CD4-positive, alpha-beta T cell (primary cell): ENCODE data around the gene TCF19. TPM values are rescaled to one million over a fixed set of nuclear protein-coding genes. Genes with fewer than 3 reads are reported as not detected.

Experiments
- ATAC-seq: fragments of 200-7000 bp; cut with Tn5 transposase; one replicate; pipeline ENCODE4 v1.10.0; 2022; ENCODE audit warnings: mild to moderate bottlenecking; ENCODE audit not compliant: poor library complexity
- CTCF ChIA-PET: fragments of 350-600 bp; sonication (Branson Sonifier 250); formaldehyde crosslinking; loops from one replicate; lab custom pipeline; 2021; ENCODE audit warnings: antibody characterized with exemption, inconsistent platforms; lab: Charles Lee
- POLR2A ChIA-PET: fragments of 350-600 bp; sonication (Branson Sonifier 250); formaldehyde crosslinking; loops from one replicate; lab custom pipeline; 2021; ENCODE audit warnings: antibody characterized with exemption, inconsistent platforms; lab: Charles Lee
- DNase-seq, 14 experiments: peaks; one replicate each; pipeline ENCODE4 v3.0.0-alpha.2; 2013 to 2020; ENCODE audit warnings: mixed read lengths in 2 of 14
- H3K27ac ChIP-seq, 2 donors: one replicate each; pipeline versions ENCODE4 v1.5.1 to v1.7.0; 2013; ENCODE audit warnings: low read length in 2 of 2, low read depth in 1 of 2, mild to moderate bottlenecking in 1 of 2
- H3K27me3 ChIP-seq, 2 experiments: 1 replicate in 1 of 2; 2 replicates in 1 of 2; pipeline versions ENCODE4 v1.6.1 to v1.7.0; 2013; ENCODE audit warnings: low read length in 2 of 2, control low read depth in 1 of 2, mild to moderate bottlenecking in 1 of 2, moderate library complexity in 1 of 2; ENCODE audit not compliant: insufficient read depth in 2 of 2, control insufficient read depth in 1 of 2
- H3K36me3 ChIP-seq: one replicate; pipeline ENCODE4 v1.6.1; 2013; ENCODE audit warnings: low read length, control low read depth; ENCODE audit not compliant: insufficient read depth
- H3K4me1 ChIP-seq: one replicate; pipeline ENCODE4 v1.6.1; 2013; ENCODE audit warnings: low read length, control low read depth; ENCODE audit not compliant: insufficient read depth
- H3K4me3 ChIP-seq: one replicate; pipeline ENCODE4 v1.5.1; 2013; ENCODE audit warnings: mild to moderate bottlenecking, low read length, moderate library complexity
- H3K9me3 ChIP-seq, 2 experiments: 1 replicate in 1 of 2; 2 replicates in 1 of 2; pipeline versions ENCODE4 v1.6.1 to v1.7.0; 2013; ENCODE audit warnings: low read length in 2 of 2, mild to moderate bottlenecking in 2 of 2, control low read depth in 1 of 2, moderate library complexity in 1 of 2; ENCODE audit not compliant: control insufficient read depth in 1 of 2, insufficient read depth in 1 of 2
- H3K27ac Mint-ChIP-seq: one replicate; pipeline ENCODE4 v1.8.0; 2020; ENCODE audit warnings: mixed read lengths
- H3K27me3 Mint-ChIP-seq: one replicate; pipeline ENCODE4 v1.8.0; 2021; ENCODE audit warnings: mixed read lengths
- H3K36me3 Mint-ChIP-seq: one replicate; pipeline ENCODE4 v1.8.0; 2021; ENCODE audit warnings: low read depth, mixed read lengths
- H3K4me1 Mint-ChIP-seq: one replicate; pipeline ENCODE4 v1.8.0; 2021; ENCODE audit warnings: low read depth, mixed read lengths
- H3K4me3 Mint-ChIP-seq: one replicate; pipeline ENCODE4 v1.8.0; 2020; ENCODE audit warnings: mild to moderate bottlenecking, mixed read lengths
- H3K9me3 Mint-ChIP-seq: one replicate; pipeline ENCODE4 v1.8.0; 2020; ENCODE audit warnings: mixed read lengths
- intact Hi-C, 2 experiments: fragments of 100-400 bp; cut with DNase I in 1 of 2; cut with micrococcal nuclease in 1 of 2; formaldehyde crosslinking; loops; one replicate each; pipeline versions ENCODE4 v1.15.1 to v1.9.0; 2023 to 2025; cut with DNase I, micrococcal nuclease
- total RNA-seq, 174 experiments: library from RNA in 2 of 174; stranded (reverse) in 2 of 174; gene quantifications; one replicate each; pipeline ENCODE4 v1.2.3 and lab custom pipeline; 2021 to 2026
- TF ChIP-seq, protein P1 (sequence below): fragments of 200-600 bp; IDR thresholded peaks from one replicate; pipeline ENCODE4 v1.8.0; 2022; ENCODE audit warnings: antibody characterized with exemption, mild to moderate bottlenecking

The TCF19 gene
- total RNA-seq, 2 experiments from 2014 or later = 3.3 to 4.1 TPM

GRCh38 chr6:31210123-31210522 is 51.7 kb downstream of the TCF19 start:
- no peaks in the 10 kb centered on the region for H3K36me3 Mint-ChIP-seq
- no peaks in the 10 kb centered on the region for H3K9me3 Mint-ChIP-seq
- Histone ChIP-seq H3K27me3 (no peaks in the 10 kb centered on the region), H3K27ac (no peak overlapping the region), H3K4me1 (peaks cover 8% of the 10 kb centered on the region), H3K4me3 (no peak overlapping the region), H3K9me3 (no peaks in the 10 kb centered on the region), H3K36me3 (no peaks in the 10 kb centered on the region)
- H3K4me3 Mint-ChIP-seq = no peak overlapping the region
- TF ChIP-seq, protein P1, sequence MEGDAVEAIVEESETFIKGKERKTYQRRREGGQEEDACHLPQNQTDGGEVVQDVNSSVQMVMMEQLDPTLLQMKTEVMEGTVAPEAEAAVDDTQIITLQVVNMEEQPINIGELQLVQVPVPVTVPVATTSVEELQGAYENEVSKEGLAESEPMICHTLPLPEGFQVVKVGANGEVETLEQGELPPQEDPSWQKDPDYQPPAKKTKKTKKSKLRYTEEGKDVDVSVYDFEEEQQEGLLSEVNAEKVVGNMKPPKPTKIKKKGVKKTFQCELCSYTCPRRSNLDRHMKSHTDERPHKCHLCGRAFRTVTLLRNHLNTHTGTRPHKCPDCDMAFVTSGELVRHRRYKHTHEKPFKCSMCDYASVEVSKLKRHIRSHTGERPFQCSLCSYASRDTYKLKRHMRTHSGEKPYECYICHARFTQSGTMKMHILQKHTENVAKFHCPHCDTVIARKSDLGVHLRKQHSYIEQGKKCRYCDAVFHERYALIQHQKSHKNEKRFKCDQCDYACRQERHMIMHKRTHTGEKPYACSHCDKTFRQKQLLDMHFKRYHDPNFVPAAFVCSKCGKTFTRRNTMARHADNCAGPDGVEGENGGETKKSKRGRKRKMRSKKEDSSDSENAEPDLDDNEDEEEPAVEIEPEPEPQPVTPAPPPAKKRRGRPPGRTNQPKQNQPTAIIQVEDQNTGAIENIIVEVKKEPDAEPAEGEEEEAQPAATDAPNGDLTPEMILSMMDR = no peak
- ChIA-PET POLR2A (interaction anchor here (3.9 kb wide), 1 partner anchor 12 kb away, joined by 17 read pairs; no protein-coding TSS in a partner anchor), CTCF (interaction anchor here (1.1 kb wide), 1 partner anchor 232 kb away, joined by 3 read pairs; no protein-coding TSS in a partner anchor)
- H3K27ac Mint-ChIP-seq = no peak overlapping the region
- no peak for DNase-seq
- H3K27me3 Mint-ChIP-seq = no peaks in the 10 kb centered on the region
- intact Hi-C loops = no loop called here
- no peak for ATAC-seq
- H3K4me1 Mint-ChIP-seq = peaks cover 7% of the 10 kb centered on the region

DNA sequence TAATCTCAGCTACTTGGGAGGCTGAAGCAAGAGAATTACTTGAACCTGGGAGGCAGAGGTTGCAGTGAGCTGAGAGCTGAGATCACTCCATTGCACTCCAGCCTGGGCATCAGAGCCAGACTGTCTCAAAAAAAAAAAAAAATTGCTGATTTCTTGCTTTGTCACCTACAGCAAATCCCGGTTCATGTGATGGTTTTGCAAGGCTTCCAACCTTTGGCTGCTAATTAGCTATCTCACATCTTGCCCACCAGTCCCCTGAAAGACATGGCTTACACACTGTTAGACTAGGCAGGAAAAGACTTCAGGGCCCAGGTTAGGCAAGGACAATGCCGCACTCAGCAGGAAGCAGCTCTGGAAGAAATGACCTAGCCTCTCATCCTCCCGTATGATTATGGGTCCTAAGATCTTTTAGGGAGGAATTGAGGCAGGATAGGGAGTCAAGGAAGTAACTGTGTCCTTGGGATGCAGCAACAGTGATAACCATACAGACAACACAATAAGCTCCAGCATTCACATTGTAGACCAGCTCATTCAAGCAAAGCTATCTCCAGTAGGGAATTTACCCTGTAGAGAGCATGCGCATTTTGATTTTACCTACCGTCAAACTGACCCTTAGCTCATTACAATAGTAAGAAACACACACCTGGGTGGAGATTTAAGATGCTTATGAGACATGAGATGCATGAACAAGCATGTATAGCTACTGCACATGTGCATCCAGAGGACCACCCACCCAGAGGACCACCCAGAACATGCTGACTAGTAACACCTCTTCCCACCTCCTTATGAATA is 52.5 kb downstream of the TCF19 start:
- no peak overlapping the region for H3K27ac ChIP-seq
- ATAC-seq = no peak
- no peaks in the 10 kb centered on the region for H3K27me3 Mint-ChIP-seq
- H3K4me3 Mint-ChIP-seq = no peak overlapping the region
- H3K27me3 ChIP-seq = no peaks in the 10 kb centered on the region
- TF ChIP-seq, protein P1 = no peak
- no peaks in the 10 kb centered on the region for H3K36me3 Mint-ChIP-seq
- peaks cover 2% of the 10 kb centered on the region for H3K4me1 Mint-ChIP-seq
- H3K36me3 ChIP-seq = no peaks in the 10 kb centered on the region
- ChIA-PET POLR2A (interaction anchor here (1.0 to 1.1 kb wide), 2 partner anchors 12 to 13 kb away, joined by 3 read pairs; no protein-coding TSS in a partner anchor), CTCF (interaction anchor here (0.6 to 1.1 kb wide), 3 partner anchors 129 to 231 kb away, joined by 3 to 4 read pairs (median 3); no protein-coding TSS in a partner anchor)
- H3K27ac Mint-ChIP-seq = no peak overlapping the region
- H3K9me3 Mint-ChIP-seq = no peaks in the 10 kb centered on the region
- intact Hi-C loops = no loop called here
- no peaks in the 10 kb centered on the region for H3K9me3 ChIP-seq
- no peaks in the 10 kb centered on the region for H3K4me1 ChIP-seq
- DNase-seq = no peak
- H3K4me3 ChIP-seq = no peak overlapping the region

Other genes with a start within 250 kb of the TCF19 start
- 10 to 100 TPM; 19.3 to 21.7 TPM for gene VARS2, start 244.4 kb upstream of the TCF19 start, total RNA-seq
- gene SFTA2, start 226.4 kb upstream of the TCF19 start, total RNA-seq = not detected
- not detected for gene MUCL3, start 217.6 kb upstream of the TCF19 start, total RNA-seq
- gene MUC21, start 174.9 kb upstream of the TCF19 start, total RNA-seq = not detected
- gene MUC22, start 148.1 kb upstream of the TCF19 start, total RNA-seq = not detected
- gene C6orf15, start 46.0 kb upstream of the TCF19 start, total RNA-seq = not detected
- gene PSORS1C1, start 43.8 kb upstream of the TCF19 start, total RNA-seq = not detected
- not detected for gene CDSN, start 38.1 kb upstream of the TCF19 start, total RNA-seq
- gene PSORS1C2, start 19.5 kb upstream of the TCF19 start, total RNA-seq = not detected
- 10 to 100 TPM; 17.5 to 18.2 TPM for gene CCHCR1, start 787 bp upstream of the TCF19 start, total RNA-seq
- not detected for gene POU5F1, start 12.1 kb downstream of the TCF19 start, total RNA-seq
- 1,000 to 10,000 TPM; 1,977 to 1,996 TPM for gene HLA-C, start 113.5 kb downstream of the TCF19 start, total RNA-seq
- 1,000 to 10,000 TPM; 6,758 to 7,013 TPM for gene HLA-B, start 198.6 kb downstream of the TCF19 start, total RNA-seq
- gene MICA, start 245.0 kb downstream of the TCF19 start, total RNA-seq = 10 to 100 TPM; 10.6 to 14.0 TPM